NCI-H774 (cell line): ENCODE measurements around the gene UBFD1.
A peak's percentile ranks its signal among the peaks of the same experiment; 100 is the strongest.
"Not testable (repeated sequence)": the region's sequence is repeated elsewhere in the genome, so short reads cannot be mapped to it uniquely, and the experiment has no call there.

Experiments
- DNase-seq: peaks from one replicate; lab custom pipeline; 2025; lab: John Stamatoyannopoulos, UW

Gene UBFD1

GRCh38 chr16:23527961-23528643 is 29.4 kb upstream of the UBFD1 start:
- DNase-seq: no peak

- DNase-seq: no peak
Measured at GRCh38 chr16:23528644-23529310, 28.8 kb upstream of the UBFD1 start.

GRCh38 chr16:23530062-23530461 is 27.5 kb upstream of the UBFD1 start:
- no peak for DNase-seq

- DNase-seq: no peak
Measured at GRCh38 chr16:23532448-23532847, 25.1 kb upstream of the UBFD1 start.

GRCh38 chr16:23534868-23535860 is 22.4 kb upstream of the UBFD1 start:
- no peak for DNase-seq

GRCh38 chr16:23535901-23536300 is 21.6 kb upstream of the UBFD1 start:
- no peak for DNase-seq

GRCh38 chr16:23537390-23537789 is 20.1 kb upstream of the UBFD1 start:
- no peak for DNase-seq

- no peak for DNase-seq
Measured at GRCh38 chr16:23538919-23539278, 18.6 kb upstream of the UBFD1 start.

GRCh38 chr16:23539984-23540816 is 17.3 kb upstream of the UBFD1 start:
- DNase-seq: peak; percentile 86

GRCh38 chr16:23540817-23541178 is 16.7 kb upstream of the UBFD1 start:
- not testable (repeated sequence) for DNase-seq

GRCh38 chr16:23544436-23544835 is 13.1 kb upstream of the UBFD1 start:
- no peak for DNase-seq

GRCh38 chr16:23549938-23550337 is 7.6 kb upstream of the UBFD1 start:
- no peak for DNase-seq

- no peak for DNase-seq
Measured at GRCh38 chr16:23552161-23552560, 5.4 kb upstream of the UBFD1 start.

- no peak for DNase-seq
Measured at GRCh38 chr16:23554536-23554935, 3.0 kb upstream of the UBFD1 start.

- DNase-seq: no peak
Measured at GRCh38 chr16:23557779-23558702, 514 bp downstream of the UBFD1 start.

GRCh38 chr16:23561586-23561985 is 4.1 kb downstream of the UBFD1 start:
- DNase-seq: no peak

GRCh38 chr16:23562505-23562904 is 5.0 kb downstream of the UBFD1 start:
- DNase-seq: no peak

- no peak for DNase-seq
Measured at GRCh38 chr16:23563186-23563585, 5.7 kb downstream of the UBFD1 start.

- no peak for DNase-seq
Measured at GRCh38 chr16:23564575-23565363, 7.2 kb downstream of the UBFD1 start.

GRCh38 chr16:23566724-23567123 is 9.2 kb downstream of the UBFD1 start:
- no peak for DNase-seq
